Activated T-helper 1 cell treated with anti-CD3 and anti-CD28 coated beads, Interleukin-12 subunit alpha, Interleukin-12 subunit beta, Interleukin-2, Interleukin-4 antibody, amounts not matched to agents 30 ng/mL and 10 ng/mL and 1 ng/mL, durations not matched to agents 14 hours and 24 hours and 36 hours (primary cell): Measurements from ENCODE around the gene MYO18A. TPM values are rescaled to one million over a fixed set of nuclear protein-coding genes. Genes with fewer than 3 reads are reported as not detected.

Experiments
- DNase-seq: peaks from one replicate; pipeline ENCODE4 v3.0.0; 2021; ENCODE audit warnings: low spot score
- H3K27ac Mint-ChIP-seq: one replicate; pipeline ENCODE4 v1.8.0; 2021; ENCODE audit warnings: mild to moderate bottlenecking, mixed read lengths
- H3K27me3 Mint-ChIP-seq: one replicate; pipeline ENCODE4 v1.8.0; 2022; ENCODE audit warnings: mild to moderate bottlenecking, moderate library complexity, mixed read lengths; ENCODE audit not compliant: insufficient read depth
- H3K36me3 Mint-ChIP-seq: one replicate; pipeline ENCODE4 v1.8.0; 2021; ENCODE audit warnings: low read depth, mixed read lengths
- H3K4me1 Mint-ChIP-seq: one replicate; pipeline ENCODE4 v1.8.0; 2021; ENCODE audit warnings: low read depth, mixed read lengths
- H3K4me3 Mint-ChIP-seq: one replicate; pipeline ENCODE4 v1.8.0; 2021; ENCODE audit warnings: mild to moderate bottlenecking, moderate library complexity, mixed read lengths
- H3K9me3 Mint-ChIP-seq: one replicate; pipeline ENCODE4 v1.8.0; 2021; ENCODE audit warnings: mixed read lengths
- intact Hi-C: fragments of 100-400 bp; cut with micrococcal nuclease; formaldehyde crosslinking; loops from one replicate; pipeline ENCODE4 v1.15.1; 2024
- total RNA-seq: library from RNA; stranded (reverse); gene quantifications from 2 replicates; pipeline ENCODE4 v1.2.3, GENCODE V29; 2022

Gene MYO18A
- total RNA-seq, 1 donor from 2014 or later: 40.5 TPM

GRCh38 chr17:29189355-29189754 is 9.2 kb upstream of the MYO18A start:
- no peak for DNase-seq
- Mint-ChIP-seq H3K36me3 (no peaks in the 10 kb centered on the region), H3K27me3 (peaks cover 19% of the 10 kb centered on the region), H3K27ac (no peak overlapping the region), H3K4me1 (no peaks in the 10 kb centered on the region), H3K9me3 (no peaks in the 10 kb centered on the region), H3K4me3 (no peak overlapping the region)
- intact Hi-C loops: no loop called here

GRCh38 chr17:29181226-29181625 is 1.0 kb upstream of the MYO18A start:
- peaks cover 4% of the 10 kb centered on the region for H3K9me3 Mint-ChIP-seq
- H3K36me3 Mint-ChIP-seq: no peaks in the 10 kb centered on the region
- no peak for DNase-seq
- peak overlapping the region; percentile 57 for H3K4me3 Mint-ChIP-seq
- no peak overlapping the region for H3K27ac Mint-ChIP-seq
- intact Hi-C loops: loop anchor here (2.0 kb wide), 1 partner anchor 38 kb away; no protein-coding TSS in a partner anchor
- peaks cover 8% of the 10 kb centered on the region for H3K27me3 Mint-ChIP-seq
- peaks cover 32% of the 10 kb centered on the region for H3K4me1 Mint-ChIP-seq

- Mint-ChIP-seq H3K4me3 (peak overlapping the region; percentile 57), H3K4me1 (peaks cover 36% of the 10 kb centered on the region), H3K27ac (no peak overlapping the region), H3K36me3 (no peaks in the 10 kb centered on the region), H3K27me3 (peaks cover 8% of the 10 kb centered on the region), H3K9me3 (peaks cover 4% of the 10 kb centered on the region)
- DNase-seq: no peak
- intact Hi-C loops: loop anchor here (1.0 to 2.0 kb wide), 6 partner anchors 25 to 114 kb away; partner anchors contain the start of gene NUFIP2
Observed at GRCh38 chr17:29180788-29181160, 576 bp upstream of the MYO18A start.

GRCh38 chr17:29179232-29180033 is 765 bp downstream of the MYO18A start:
- H3K9me3 Mint-ChIP-seq: peaks cover 4% of the 10 kb centered on the region
- DNase-seq: no peak
- peak overlapping the region; percentile 68 for H3K4me3 Mint-ChIP-seq
- no peaks in the 10 kb centered on the region for H3K36me3 Mint-ChIP-seq
- peaks cover 36% of the 10 kb centered on the region for H3K4me1 Mint-ChIP-seq
- intact Hi-C loops: loop anchor here (1.0 to 2.0 kb wide), 6 partner anchors 24 to 115 kb away; partner anchors contain the start of gene NUFIP2
- peaks cover 5% of the 10 kb centered on the region for H3K27me3 Mint-ChIP-seq
- H3K27ac Mint-ChIP-seq: peak overlapping the region; percentile 18

- peaks cover 36% of the 10 kb centered on the region for H3K4me1 Mint-ChIP-seq
- H3K4me3 Mint-ChIP-seq: peak overlapping the region; percentile 68
- peaks cover 4% of the 10 kb centered on the region for H3K27me3 Mint-ChIP-seq
- intact Hi-C loops: no loop called here
- no peak for DNase-seq
- H3K36me3 Mint-ChIP-seq: no peaks in the 10 kb centered on the region
- no peak overlapping the region for H3K27ac Mint-ChIP-seq
- H3K9me3 Mint-ChIP-seq: peaks cover 2% of the 10 kb centered on the region
Observed at GRCh38 chr17:29178750-29179231, 1.4 kb downstream of the MYO18A start.

- no peaks in the 10 kb centered on the region for H3K36me3 Mint-ChIP-seq
Observed at GRCh38 chr17:29177871-29178749, 2.1 kb downstream of the MYO18A start.

GRCh38 chr17:29177541-29177870 is 2.7 kb downstream of the MYO18A start:
- H3K4me1 Mint-ChIP-seq: peaks cover 36% of the 10 kb centered on the region
- intact Hi-C loops: no loop called here
- H3K27me3 Mint-ChIP-seq: no peaks in the 10 kb centered on the region
- H3K36me3 Mint-ChIP-seq: no peaks in the 10 kb centered on the region
- H3K4me3 Mint-ChIP-seq: peak overlapping the region; percentile 86
- H3K27ac Mint-ChIP-seq: peak overlapping the region; percentile 12
- no peaks in the 10 kb centered on the region for H3K9me3 Mint-ChIP-seq
- DNase-seq: no peak

More at GRCh38 chr17:29177871-29178749, 2.1 kb downstream of the MYO18A start:
- peak overlapping the region; percentile 86 for H3K4me3 Mint-ChIP-seq
- peaks cover 36% of the 10 kb centered on the region for H3K4me1 Mint-ChIP-seq
- no peaks in the 10 kb centered on the region for H3K9me3 Mint-ChIP-seq
- no peak overlapping the region for H3K27ac Mint-ChIP-seq
- no peak for DNase-seq
- peaks cover 2% of the 10 kb centered on the region for H3K27me3 Mint-ChIP-seq
- intact Hi-C loops: no loop called here

GRCh38 chr17:29176558-29177351 is 3.4 kb downstream of the MYO18A start:
- H3K9me3 Mint-ChIP-seq: no peaks in the 10 kb centered on the region
- H3K4me1 Mint-ChIP-seq: peaks cover 36% of the 10 kb centered on the region
- peak; percentile 22 for DNase-seq
- peak overlapping the region; percentile 86 for H3K4me3 Mint-ChIP-seq
- intact Hi-C loops: loop anchor here (1.0 kb wide), 1 partner anchor 27 kb away; no protein-coding TSS in a partner anchor
- H3K27me3 Mint-ChIP-seq: no peaks in the 10 kb centered on the region
- H3K36me3 Mint-ChIP-seq: no peaks in the 10 kb centered on the region
- peak overlapping the region; percentile 62 for H3K27ac Mint-ChIP-seq

GRCh38 chr17:29175349-29175748 is 4.8 kb downstream of the MYO18A start:
- DNase-seq: no peak
- Mint-ChIP-seq H3K4me3 (no peak overlapping the region), H3K27ac (no peak overlapping the region), H3K36me3 (no peaks in the 10 kb centered on the region), H3K4me1 (peaks cover 26% of the 10 kb centered on the region), H3K9me3 (no peaks in the 10 kb centered on the region), H3K27me3 (no peaks in the 10 kb centered on the region)
- intact Hi-C loops: no loop called here

- H3K36me3 Mint-ChIP-seq: no peaks in the 10 kb centered on the region
- DNase-seq: no peak
- H3K27me3 Mint-ChIP-seq: no peaks in the 10 kb centered on the region
- peaks cover 14% of the 10 kb centered on the region for H3K4me1 Mint-ChIP-seq
- no peak overlapping the region for H3K4me3 Mint-ChIP-seq
- no peak overlapping the region for H3K27ac Mint-ChIP-seq
- H3K9me3 Mint-ChIP-seq: no peaks in the 10 kb centered on the region
- intact Hi-C loops: no loop called here
Observed at GRCh38 chr17:29172589-29172988, 7.6 kb downstream of the MYO18A start.

GRCh38 chr17:29170682-29171081 is 9.5 kb downstream of the MYO18A start:
- no peaks in the 10 kb centered on the region for H3K27me3 Mint-ChIP-seq
- peaks cover 2% of the 10 kb centered on the region for H3K36me3 Mint-ChIP-seq
- H3K9me3 Mint-ChIP-seq: no peaks in the 10 kb centered on the region
- H3K27ac Mint-ChIP-seq: no peak overlapping the region
- H3K4me3 Mint-ChIP-seq: no peak overlapping the region
- intact Hi-C loops: no loop called here
- DNase-seq: no peak
- no peaks in the 10 kb centered on the region for H3K4me1 Mint-ChIP-seq

- intact Hi-C loops: no loop called here
- Mint-ChIP-seq H3K4me1 (no peaks in the 10 kb centered on the region), H3K4me3 (no peak overlapping the region), H3K36me3 (peaks cover 2% of the 10 kb centered on the region), H3K27me3 (no peaks in the 10 kb centered on the region), H3K27ac (no peak overlapping the region), H3K9me3 (no peaks in the 10 kb centered on the region)
- DNase-seq: no peak
Observed at GRCh38 chr17:29169806-29170591, 10.2 kb downstream of the MYO18A start.
